Urinary bladder (tissue), 4 donors: Measurements from ENCODE around the gene GORASP1. TPM values are rescaled to one million over a fixed set of nuclear protein-coding genes. Genes with fewer than 3 reads are reported as not detected.
"Not testable (repeated sequence)": the region's sequence is repeated elsewhere in the genome, so short reads cannot be mapped to it uniquely, and the experiment has no call there.

Experiments
- DNase-seq: peaks from one replicate; pipeline ENCODE4 v3.0.0-alpha.2; 2015; ENCODE audit errors: extremely low spot score
- H3K27ac ChIP-seq: one replicate; pipeline ENCODE4 v1.5.1; 2013; ENCODE audit warnings: low read depth, mild to moderate bottlenecking, moderate library complexity
- H3K36me3 ChIP-seq: one replicate; pipeline ENCODE4 v1.6.1; 2013; ENCODE audit warnings: mild to moderate bottlenecking, moderate library complexity; ENCODE audit not compliant: insufficient read depth
- H3K4me1 ChIP-seq: one replicate; pipeline ENCODE4 v1.6.1; 2013; ENCODE audit warnings: mild to moderate bottlenecking, moderate library complexity; ENCODE audit not compliant: insufficient read depth
- H3K4me3 ChIP-seq: one replicate; pipeline ENCODE4 v1.5.1; 2013; ENCODE audit warnings: low read depth, low read length
- WGBS: extraction: QIAGEN DNeasy Blood & Tissue Kit; methylation state at CpG from one replicate; pipeline ENCODE4 v1.1.7; 2013; 5-methylcytosine and 5-hydroxymethylcytosine counted together
- polyA plus RNA-seq: library from polyadenylated mRNA; stranded (reverse); fragments of 200-250 nt; gene quantifications from one replicate; pipeline ENCODE4 v1.2.3, GENCODE V29; 2013
- total RNA-seq: library from RNA; depleted of rRNA; stranded (reverse); fragments of >200 nt; gene quantifications from one replicate; pipeline ENCODE4 v1.2.3, GENCODE V29; 2014
- donor health status: healthy with polysubstance abuse.
- donor health status: healthy.

Gene GORASP1
- total and polyA plus RNA-seq, 2 donors: 28.2 to 61.6 TPM

DNA sequence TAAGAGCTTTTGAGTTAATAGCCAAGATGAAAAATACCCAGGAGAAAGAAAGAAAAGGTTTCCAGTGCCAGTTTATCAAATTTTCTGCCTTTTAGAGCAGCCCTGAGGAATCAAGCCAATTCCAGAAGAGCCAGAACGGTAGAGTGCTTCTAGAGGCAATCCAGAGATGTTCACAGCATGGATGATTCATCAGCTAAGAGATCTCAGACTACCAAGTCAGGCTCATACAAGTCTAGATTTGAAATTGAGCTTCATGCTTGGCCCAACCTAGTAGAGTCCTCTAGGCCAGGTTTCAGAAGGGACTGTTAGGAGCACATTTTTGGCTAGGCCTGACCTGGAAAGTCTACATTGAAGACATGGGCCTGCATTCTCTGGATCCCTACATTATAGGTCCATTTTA, 40.1 kb downstream of the GORASP1 start:
- H3K4me3 ChIP-seq: no peak overlapping the region
- H3K4me1 ChIP-seq: no peaks in the 10 kb centered on the region
- H3K36me3 ChIP-seq: peaks cover 4% of the 10 kb centered on the region
- 37% methylated on average over 1 of the region's 1 CpG for WGBS
- no peak overlapping the region for H3K27ac ChIP-seq
- no peak for DNase-seq

- 22% methylated on average over 1 of the region's 1 CpG for WGBS
- H3K4me3 ChIP-seq: no peak overlapping the region
- DNase-seq: no peak
- H3K27ac ChIP-seq: no peak overlapping the region
- H3K36me3 ChIP-seq: peaks cover 2% of the 10 kb centered on the region
- no peaks in the 10 kb centered on the region for H3K4me1 ChIP-seq
Observed at GRCh38 chr3:39065197-39065596, 42.2 kb downstream of the GORASP1 start.

- H3K27ac ChIP-seq: no peak overlapping the region
- WGBS: 94% methylated on average over 1 of the region's 1 CpG
- no peak overlapping the region for H3K4me3 ChIP-seq
- no peak for DNase-seq
- peaks cover 2% of the 10 kb centered on the region for H3K36me3 ChIP-seq
- H3K4me1 ChIP-seq: no peaks in the 10 kb centered on the region
Observed at GRCh38 chr3:39064646-39065045, 42.8 kb downstream of the GORASP1 start.

GRCh38 chr3:39063143-39063542, 44.3 kb downstream of the GORASP1 start:
- Histone ChIP-seq H3K4me3 (no peak overlapping the region), H3K4me1 (no peaks in the 10 kb centered on the region), H3K27ac (no peak overlapping the region), H3K36me3 (peaks cover 2% of the 10 kb centered on the region)
- DNase-seq: no peak
- 86% methylated on average over 3 of the region's 3 CpGs for WGBS

DNA sequence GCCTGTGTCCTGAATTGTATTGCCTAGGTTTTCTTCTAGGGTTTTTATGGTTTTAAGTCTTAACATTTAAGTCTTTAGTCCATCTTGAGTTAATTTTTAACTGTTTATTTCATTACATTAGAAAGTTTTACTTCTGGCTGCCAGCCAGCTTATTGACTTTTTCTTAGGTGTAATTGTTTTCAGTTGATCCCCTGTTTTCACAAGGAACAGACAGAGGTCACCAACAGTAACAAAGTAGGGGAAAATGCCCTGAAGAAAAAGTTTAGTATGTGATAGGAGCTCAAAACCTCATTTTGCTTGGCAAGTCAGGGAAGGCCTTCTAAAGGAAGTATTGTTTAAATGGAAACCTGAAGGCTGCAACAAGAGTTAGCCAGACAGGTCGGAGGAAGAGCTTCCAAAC, 45.2 kb downstream of the GORASP1 start:
- Histone ChIP-seq H3K4me1 (no peaks in the 10 kb centered on the region), H3K27ac (no peak overlapping the region), H3K4me3 (no peak overlapping the region), H3K36me3 (peaks cover 2% of the 10 kb centered on the region)
- WGBS: 65% methylated on average over 1 of the region's 1 CpG
- DNase-seq: no peak

- WGBS: 82% methylated on average over 2 of the region's 2 CpGs
- H3K4me1 ChIP-seq, H3K4me3 ChIP-seq, H3K36me3 ChIP-seq, H3K27ac ChIP-seq, DNase-seq: not testable (repeated sequence)
Observed at GRCh38 chr3:39061228-39061627, 46.2 kb downstream of the GORASP1 start.

- no peak overlapping the region for H3K27ac ChIP-seq
- DNase-seq: no peak
- no peak overlapping the region for H3K4me3 ChIP-seq
- no peaks in the 10 kb centered on the region for H3K36me3 ChIP-seq
- no peaks in the 10 kb centered on the region for H3K4me1 ChIP-seq
- 91% methylated on average over 3 of the region's 3 CpGs for WGBS
Observed at GRCh38 chr3:39056151-39056550, 51.3 kb downstream of the GORASP1 start.

DNA sequence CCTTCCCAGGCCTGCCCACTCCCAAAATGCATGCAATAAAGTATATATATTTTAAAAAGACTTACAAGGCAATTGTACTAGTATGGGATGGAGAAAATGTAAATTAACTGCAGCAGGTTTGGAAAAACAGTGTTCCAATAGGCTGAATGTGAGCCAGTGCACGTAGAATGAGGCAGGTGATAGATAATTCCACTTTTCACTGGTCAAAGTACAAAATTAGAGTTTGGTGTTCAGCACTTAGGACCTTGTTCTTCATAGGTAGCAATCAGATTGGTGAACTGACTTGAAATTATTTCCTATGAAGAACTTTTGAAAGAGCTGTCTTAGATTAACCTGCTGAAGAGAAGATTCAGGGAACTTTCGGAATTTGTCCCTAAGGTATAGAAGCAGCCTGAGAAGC, 53.7 kb downstream of the GORASP1 start:
- WGBS: 87% methylated on average over 2 of the region's 2 CpGs
- H3K36me3 ChIP-seq: no peaks in the 10 kb centered on the region
- H3K27ac ChIP-seq: no peak overlapping the region
- DNase-seq: no peak
- H3K4me1 ChIP-seq: no peaks in the 10 kb centered on the region
- H3K4me3 ChIP-seq: no peak overlapping the region

DNA sequence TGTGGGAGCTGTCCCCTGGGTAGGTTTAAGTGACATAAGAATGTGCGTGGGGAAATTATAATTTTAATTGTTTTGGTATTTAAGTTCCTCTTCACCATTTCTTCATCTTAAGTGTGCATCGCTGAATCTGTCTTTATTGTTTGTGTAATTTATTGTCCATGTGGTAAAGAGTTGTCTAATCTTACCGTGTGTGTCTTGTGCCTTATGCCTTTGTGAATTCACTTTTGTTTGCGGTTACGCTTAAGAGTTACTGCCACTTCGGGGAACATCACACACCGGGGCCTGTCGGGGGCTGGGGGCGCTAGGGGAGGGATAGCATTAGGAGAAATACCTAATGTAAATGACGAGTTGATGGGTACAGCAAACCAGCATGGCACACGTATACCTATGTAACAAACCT, 54.8 kb downstream of the GORASP1 start:
- 2% methylated on average over 11 of the region's 11 CpGs for WGBS
- no peaks in the 10 kb centered on the region for H3K4me1 ChIP-seq
- peak overlapping the region; percentile 92 for H3K4me3 ChIP-seq
- H3K36me3 ChIP-seq: no peaks in the 10 kb centered on the region
- no peak for DNase-seq
- no peak overlapping the region for H3K27ac ChIP-seq

GRCh38 chr3:39051649-39052561, 55.5 kb downstream of the GORASP1 start, which contains the start of the genes SCN11A and WDR48:
Gene SCN11A (minus strand): TSS chr3:39051944. CDS start chr3:38950362, 101,582 bp downstream.
Gene WDR48 (plus strand): TSS chr3:39052016. CDS start chr3:39052026, 10 bp downstream.
- peak within 1 kb of the TSS; percentile 80 for H3K27ac ChIP-seq
- under 1% methylated on average over 68 of the region's 68 CpGs for WGBS
- H3K4me1 ChIP-seq: no peaks in the 10 kb centered on the region
- H3K36me3 ChIP-seq: no peaks in the 10 kb centered on the region
- peak within 1 kb of the TSS; percentile 92 for H3K4me3 ChIP-seq
- peak; percentile 94 for DNase-seq

DNA sequence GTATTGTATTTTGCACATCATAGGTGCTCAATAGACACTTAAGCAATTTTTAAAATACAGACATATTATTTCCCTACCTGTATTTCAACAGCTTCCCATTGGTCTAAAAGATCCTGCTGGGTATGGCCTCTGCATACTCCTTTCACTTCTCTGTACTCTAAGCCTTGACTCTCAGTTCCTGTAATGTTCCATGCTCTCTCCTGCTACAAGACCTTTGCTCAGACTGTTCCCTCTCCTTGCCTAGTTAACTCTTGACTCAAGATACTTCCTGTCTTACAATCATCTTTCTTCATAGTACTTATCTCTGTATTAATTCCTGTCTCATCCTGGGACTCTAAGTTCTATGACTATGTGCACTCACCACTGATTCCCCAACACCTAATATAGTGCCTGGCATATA, 57.4 kb downstream of the GORASP1 start:
- Histone ChIP-seq H3K27ac (no peak overlapping the region), H3K4me1 (no peaks in the 10 kb centered on the region), H3K4me3 (no peak overlapping the region), H3K36me3 (no peaks in the 10 kb centered on the region)
- DNase-seq: no peak

Other genes starting within 250 kb of the GORASP1 start
- gene SCN11A, start 55.7 kb downstream of the GORASP1 start, total RNA-seq: 11.8 TPM
- 0.32 TPM for gene SCN11A, start 55.7 kb downstream of the GORASP1 start, polyA plus RNA-seq
- 66.9 TPM for gene WDR48, start 55.6 kb downstream of the GORASP1 start, total RNA-seq
- 25.7 TPM for gene WDR48, start 55.6 kb downstream of the GORASP1 start, polyA plus RNA-seq
- 4.3 TPM for gene TTC21A, start 53 bp upstream of the GORASP1 start, total RNA-seq
- 3.3 TPM for gene TTC21A, start 53 bp upstream of the GORASP1 start, polyA plus RNA-seq
- gene CSRNP1, start 46.0 kb upstream of the GORASP1 start, total RNA-seq: 13.7 TPM
- gene CSRNP1, start 46.0 kb upstream of the GORASP1 start, polyA plus RNA-seq: 90.2 TPM
- gene XIRP1, start 85.0 kb upstream of the GORASP1 start, total RNA-seq: 1.1 TPM
- gene XIRP1, start 85.0 kb upstream of the GORASP1 start, polyA plus RNA-seq: 0.03 TPM
- 5.6 TPM for gene CX3CR1, start 172.4 kb upstream of the GORASP1 start, total RNA-seq
- 0.24 TPM for gene CX3CR1, start 172.4 kb upstream of the GORASP1 start, polyA plus RNA-seq
- gene CCR8, start 222.1 kb upstream of the GORASP1 start, total RNA-seq: not detected
- not detected for gene CCR8, start 222.1 kb upstream of the GORASP1 start, polyA plus RNA-seq